GM21390 (cell line): ENCODE data around the gene DHX15.

Experiments
- ATAC-seq: cut with Tn5 transposase; IDR thresholded peaks from one replicate; pipeline ENCODE4 v1.9.1; 2021; ENCODE audit not compliant: unreplicated experiment

DHX15 gene

GRCh38 chr4:24583451-24584210, 723 bp downstream of the DHX15 start:
- ATAC-seq: peak; percentile 22

- ATAC-seq: no peak
These were observed 2.0 kb downstream of the DHX15 start for GRCh38 chr4:24582235-24582832.

- no peak for ATAC-seq
These were observed 6.0 kb downstream of the DHX15 start for GRCh38 chr4:24578364-24578763.

GRCh38 chr4:24576276-24576675, 8.1 kb downstream of the DHX15 start:
- no peak for ATAC-seq

- no peak for ATAC-seq
These were observed 10.1 kb downstream of the DHX15 start for GRCh38 chr4:24574236-24574635.

GRCh38 chr4:24573582-24573981, 10.8 kb downstream of the DHX15 start:
- no peak for ATAC-seq

GRCh38 chr4:24570574-24571236, 13.6 kb downstream of the DHX15 start:
- peak; percentile 37 for ATAC-seq

- ATAC-seq: peak; percentile 52
These were observed 14.2 kb downstream of the DHX15 start for GRCh38 chr4:24570172-24570571.

- no peak for ATAC-seq
These were observed 14.7 kb downstream of the DHX15 start for GRCh38 chr4:24569662-24570061.

- no peak for ATAC-seq
These were observed 15.9 kb downstream of the DHX15 start for GRCh38 chr4:24568425-24568824.

- ATAC-seq: no peak
These were observed 19.3 kb downstream of the DHX15 start for GRCh38 chr4:24565054-24565453.

GRCh38 chr4:24564488-24564887, 19.9 kb downstream of the DHX15 start:
- no peak for ATAC-seq

- ATAC-seq: no peak
These were observed 22.8 kb downstream of the DHX15 start for GRCh38 chr4:24561438-24562139.

GRCh38 chr4:24560868-24561368, 23.4 kb downstream of the DHX15 start:
- no peak for ATAC-seq

- ATAC-seq: no peak
These were observed 24.5 kb downstream of the DHX15 start for GRCh38 chr4:24559889-24560288.

- ATAC-seq: no peak
These were observed 25.1 kb downstream of the DHX15 start for GRCh38 chr4:24559032-24559821.

GRCh38 chr4:24557026-24558025, 27.0 kb downstream of the DHX15 start:
- no peak for ATAC-seq

GRCh38 chr4:24551492-24552289, 32.7 kb downstream of the DHX15 start:
- ATAC-seq: no peak
